GM23338 (cell line): Measurements from ENCODE around the gene ACO2. TPM values are rescaled to one million over a fixed set of nuclear protein-coding genes. Genes with fewer than 3 reads are reported as not detected.

Experiments used
- ATAC-seq: fragments of 200-7000 bp; cut with Tn5 transposase; 3 replicates; pipeline ENCODE4 v1.9.1; 2020
- DNase-seq: peaks from one replicate; pipeline ENCODE4 v3.0.0-alpha.2; 2015; ENCODE audit warnings: low spot score
- H2AFZ ChIP-seq: fragments of 200-600 bp; sonication (generic); 2 replicates; pipeline ENCODE4 v1.8.0; 2016; ENCODE audit warnings: antibody characterized with exemption, mild to moderate bottlenecking, moderate library complexity
- H3F3A ChIP-seq: fragments of 200-600 bp; sonication (generic); replicated peaks from 2 replicates; pipeline ENCODE4 v1.8.0; 2017; ENCODE audit warnings: antibody characterized with exemption, mixed run types, low read depth
- H3K27ac ChIP-seq: fragments of 200-600 bp; sonication (generic); 2 replicates; pipeline ENCODE4 v1.6.1; 2016; ENCODE audit warnings: low read depth
- H3K27me3 ChIP-seq: fragments of 200-600 bp; sonication (generic); 2 replicates; pipeline ENCODE4 v1.8.0; 2016; ENCODE audit warnings: mild to moderate bottlenecking, mixed run types, moderate library complexity; ENCODE audit not compliant: insufficient read depth
- H3K36me3 ChIP-seq: fragments of 200-600 bp; sonication (generic); 2 replicates; pipeline ENCODE4 v1.8.0; 2016; ENCODE audit warnings: mild to moderate bottlenecking; ENCODE audit not compliant: insufficient read depth
- H3K4me1 ChIP-seq: fragments of 200-600 bp; sonication (generic); 2 replicates; pipeline ENCODE4 v1.8.0; 2016; ENCODE audit warnings: mild to moderate bottlenecking, moderate library complexity; ENCODE audit not compliant: insufficient read depth
- H3K4me2 ChIP-seq: fragments of 200-600 bp; sonication (generic); 2 replicates; pipeline ENCODE4 v1.7.1; 2017; ENCODE audit warnings: mixed run types
- H3K4me3 ChIP-seq: fragments of 200-600 bp; sonication (generic); 2 replicates; pipeline ENCODE4 v1.6.1; 2016; ENCODE audit warnings: mixed run types
- H3K79me2 ChIP-seq: fragments of 200-600 bp; sonication (generic); replicated peaks from 2 replicates; pipeline ENCODE4 v1.8.0; 2017; ENCODE audit warnings: mild to moderate bottlenecking; ENCODE audit not compliant: insufficient read depth
- H3K9me2 ChIP-seq: fragments of 200-600 bp; sonication (generic); 2 replicates; pipeline ENCODE4 v1.8.0; 2017; ENCODE audit not compliant: insufficient read depth
- H4K20me1 ChIP-seq: fragments of 200-600 bp; sonication (generic); replicated peaks from 2 replicates; pipeline ENCODE4 v1.8.0; 2017; ENCODE audit warnings: mild to moderate bottlenecking; ENCODE audit not compliant: insufficient read depth
- H3K27ac Mint-ChIP-seq: 2 replicates; pipeline ENCODE4 v1.8.0; 2020; ENCODE audit warnings: inconsistent platforms, mild to moderate bottlenecking, moderate library complexity, mixed read lengths
- H3K27me3 Mint-ChIP-seq: 3 replicates; pipeline ENCODE4 v1.8.0; 2022; ENCODE audit warnings: low read depth, mild to moderate bottlenecking, moderate library complexity, mixed read lengths, inconsistent platforms; ENCODE audit not compliant: insufficient read depth, poor library complexity
- H3K36me3 Mint-ChIP-seq: 3 replicates; pipeline ENCODE4 v1.8.0; 2021; ENCODE audit warnings: low read depth, mild to moderate bottlenecking, inconsistent platforms, moderate library complexity, mixed read lengths
- H3K4me1 Mint-ChIP-seq: 3 replicates; pipeline ENCODE4 v1.8.0; 2020; ENCODE audit warnings: mild to moderate bottlenecking, inconsistent platforms, mixed read lengths
- H3K4me3 Mint-ChIP-seq: 3 replicates; pipeline ENCODE4 v1.8.0; 2021; ENCODE audit warnings: moderate library complexity, mild to moderate bottlenecking, inconsistent platforms, mixed read lengths
- H3K9me3 Mint-ChIP-seq: 3 replicates; pipeline ENCODE4 v1.8.0; 2020; ENCODE audit warnings: moderate library complexity, mild to moderate bottlenecking, inconsistent platforms, mixed read lengths
- EZH2phosphoT487 ChIP-seq: fragments of 200-600 bp; sonication (generic); IDR thresholded peaks from one replicate; pipeline ENCODE4 v1.8.1; 2018; ENCODE audit warnings: antibody characterized with exemption; ENCODE audit not compliant: unreplicated experiment
- JUNB ChIP-seq: IDR thresholded peaks from one replicate; pipeline ENCODE4 v1.6.1; 2016; ENCODE audit warnings: antibody characterized with exemption; ENCODE audit not compliant: unreplicated experiment
- POLR2AphosphoS5 ChIP-seq: IDR thresholded peaks from 2 replicates; pipeline ENCODE4 v1.6.1; 2016; ENCODE audit warnings: antibody characterized with exemption, low read depth
- STAT1 ChIP-seq: IDR thresholded peaks from one replicate; pipeline ENCODE4 v1.6.1; 2016; ENCODE audit warnings: antibody characterized with exemption; ENCODE audit not compliant: unreplicated experiment
- ZNF114 ChIP-seq: fragments of 250-450 bp; sonication (Bioruptor Pico); IDR thresholded peaks from 2 replicates; pipeline ENCODE4 v1.5.0; 2020; ENCODE audit warnings: mild to moderate bottlenecking, moderate library complexity
- ZNF331 ChIP-seq: fragments of 250-450 bp; sonication (Bioruptor Pico); IDR thresholded peaks from 2 replicates; pipeline ENCODE4 v1.5.0; 2020; ENCODE audit warnings: low read depth, mild to moderate bottlenecking, moderate library complexity
- polyA plus RNA-seq: library from polyadenylated mRNA; unstranded; fragments of >200 nt; fragmentation: Nextera tagmentation; extraction: Ambion mirVana; gene quantifications from 2 replicates; pipeline ENCODE4 v1.2.1, GENCODE V29; 2016
- total RNA-seq: library from RNA; depleted of rRNA; stranded (reverse); fragments of >200 nt; shearing (Covaris generic); gene quantifications from 2 replicates; pipeline ENCODE4 v1.2.3, GENCODE V29; 2014
- TF ChIP-seq, protein P1 (sequence below): fragments of 250-450 bp; sonication (Bioruptor Pico); IDR thresholded peaks from 2 replicates; pipeline ENCODE4 v1.5.0; 2020; ENCODE audit warnings: mild to moderate bottlenecking, moderate library complexity
- TF ChIP-seq, protein P2 (sequence below): IDR thresholded peaks from one replicate; pipeline ENCODE4 v1.6.1; 2018; ENCODE audit warnings: antibody characterized with exemption; ENCODE audit not compliant: unreplicated experiment
- TF ChIP-seq, protein P3 (sequence below), 2 experiments: fragments of 200-600 bp in 1 of 2; sonication (generic) in 1 of 2; conservative IDR thresholded peaks; 2 replicates each; pipeline versions ENCODE4 v1.5.1 to v1.6.1; 2016 to 2017; ENCODE audit warnings: antibody characterized with exemption in 2 of 2, low read depth in 2 of 2, mild to moderate bottlenecking in 2 of 2, moderate library complexity in 1 of 2

Gene ACO2
- total and polyA plus RNA-seq, 2 experiments from 2014 or later = 36.2 to 79.7 TPM

DNA sequence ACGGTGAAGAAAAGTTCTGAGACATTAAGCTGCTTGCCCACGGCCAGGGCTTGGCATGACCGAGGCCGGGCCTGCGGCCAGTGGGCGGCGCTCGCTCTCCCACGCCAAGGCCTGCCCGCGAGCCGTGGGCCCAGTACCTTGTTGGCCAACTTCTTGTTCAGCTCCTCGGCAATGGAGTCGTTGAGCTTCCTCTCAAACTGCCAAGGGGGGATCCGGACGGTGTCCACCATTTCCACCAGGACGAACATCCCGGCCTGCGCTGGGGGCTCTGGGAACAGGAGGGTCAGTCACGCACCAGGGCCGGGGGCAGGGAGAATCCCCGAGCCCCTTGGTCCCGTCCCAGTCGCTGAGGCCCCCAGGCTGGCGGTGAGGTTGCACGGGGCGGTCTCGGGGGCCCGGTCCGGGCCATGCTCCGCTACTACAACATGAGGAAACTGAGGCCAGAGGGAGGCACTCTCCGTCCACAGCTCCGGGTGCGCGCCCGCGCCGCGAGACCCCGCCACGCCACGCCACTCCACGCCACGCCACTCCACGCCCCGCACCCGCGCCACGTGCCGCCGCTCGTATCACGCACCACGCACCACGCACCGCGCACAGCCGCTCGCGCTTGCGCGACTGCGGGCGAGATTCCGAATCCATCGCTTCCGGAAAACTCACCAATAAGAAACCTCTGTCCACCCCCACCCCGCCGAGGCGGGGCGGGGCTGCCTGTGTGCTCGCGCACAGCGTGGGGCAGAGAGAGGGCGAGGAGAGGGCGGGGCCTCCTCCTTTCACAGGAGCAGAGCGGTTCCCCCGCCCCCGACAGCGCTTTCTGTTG, 75.1 kb downstream of the ACO2 start, which contains the start of gene POLR3H (continued):
- TF ChIP-seq, protein P1, sequence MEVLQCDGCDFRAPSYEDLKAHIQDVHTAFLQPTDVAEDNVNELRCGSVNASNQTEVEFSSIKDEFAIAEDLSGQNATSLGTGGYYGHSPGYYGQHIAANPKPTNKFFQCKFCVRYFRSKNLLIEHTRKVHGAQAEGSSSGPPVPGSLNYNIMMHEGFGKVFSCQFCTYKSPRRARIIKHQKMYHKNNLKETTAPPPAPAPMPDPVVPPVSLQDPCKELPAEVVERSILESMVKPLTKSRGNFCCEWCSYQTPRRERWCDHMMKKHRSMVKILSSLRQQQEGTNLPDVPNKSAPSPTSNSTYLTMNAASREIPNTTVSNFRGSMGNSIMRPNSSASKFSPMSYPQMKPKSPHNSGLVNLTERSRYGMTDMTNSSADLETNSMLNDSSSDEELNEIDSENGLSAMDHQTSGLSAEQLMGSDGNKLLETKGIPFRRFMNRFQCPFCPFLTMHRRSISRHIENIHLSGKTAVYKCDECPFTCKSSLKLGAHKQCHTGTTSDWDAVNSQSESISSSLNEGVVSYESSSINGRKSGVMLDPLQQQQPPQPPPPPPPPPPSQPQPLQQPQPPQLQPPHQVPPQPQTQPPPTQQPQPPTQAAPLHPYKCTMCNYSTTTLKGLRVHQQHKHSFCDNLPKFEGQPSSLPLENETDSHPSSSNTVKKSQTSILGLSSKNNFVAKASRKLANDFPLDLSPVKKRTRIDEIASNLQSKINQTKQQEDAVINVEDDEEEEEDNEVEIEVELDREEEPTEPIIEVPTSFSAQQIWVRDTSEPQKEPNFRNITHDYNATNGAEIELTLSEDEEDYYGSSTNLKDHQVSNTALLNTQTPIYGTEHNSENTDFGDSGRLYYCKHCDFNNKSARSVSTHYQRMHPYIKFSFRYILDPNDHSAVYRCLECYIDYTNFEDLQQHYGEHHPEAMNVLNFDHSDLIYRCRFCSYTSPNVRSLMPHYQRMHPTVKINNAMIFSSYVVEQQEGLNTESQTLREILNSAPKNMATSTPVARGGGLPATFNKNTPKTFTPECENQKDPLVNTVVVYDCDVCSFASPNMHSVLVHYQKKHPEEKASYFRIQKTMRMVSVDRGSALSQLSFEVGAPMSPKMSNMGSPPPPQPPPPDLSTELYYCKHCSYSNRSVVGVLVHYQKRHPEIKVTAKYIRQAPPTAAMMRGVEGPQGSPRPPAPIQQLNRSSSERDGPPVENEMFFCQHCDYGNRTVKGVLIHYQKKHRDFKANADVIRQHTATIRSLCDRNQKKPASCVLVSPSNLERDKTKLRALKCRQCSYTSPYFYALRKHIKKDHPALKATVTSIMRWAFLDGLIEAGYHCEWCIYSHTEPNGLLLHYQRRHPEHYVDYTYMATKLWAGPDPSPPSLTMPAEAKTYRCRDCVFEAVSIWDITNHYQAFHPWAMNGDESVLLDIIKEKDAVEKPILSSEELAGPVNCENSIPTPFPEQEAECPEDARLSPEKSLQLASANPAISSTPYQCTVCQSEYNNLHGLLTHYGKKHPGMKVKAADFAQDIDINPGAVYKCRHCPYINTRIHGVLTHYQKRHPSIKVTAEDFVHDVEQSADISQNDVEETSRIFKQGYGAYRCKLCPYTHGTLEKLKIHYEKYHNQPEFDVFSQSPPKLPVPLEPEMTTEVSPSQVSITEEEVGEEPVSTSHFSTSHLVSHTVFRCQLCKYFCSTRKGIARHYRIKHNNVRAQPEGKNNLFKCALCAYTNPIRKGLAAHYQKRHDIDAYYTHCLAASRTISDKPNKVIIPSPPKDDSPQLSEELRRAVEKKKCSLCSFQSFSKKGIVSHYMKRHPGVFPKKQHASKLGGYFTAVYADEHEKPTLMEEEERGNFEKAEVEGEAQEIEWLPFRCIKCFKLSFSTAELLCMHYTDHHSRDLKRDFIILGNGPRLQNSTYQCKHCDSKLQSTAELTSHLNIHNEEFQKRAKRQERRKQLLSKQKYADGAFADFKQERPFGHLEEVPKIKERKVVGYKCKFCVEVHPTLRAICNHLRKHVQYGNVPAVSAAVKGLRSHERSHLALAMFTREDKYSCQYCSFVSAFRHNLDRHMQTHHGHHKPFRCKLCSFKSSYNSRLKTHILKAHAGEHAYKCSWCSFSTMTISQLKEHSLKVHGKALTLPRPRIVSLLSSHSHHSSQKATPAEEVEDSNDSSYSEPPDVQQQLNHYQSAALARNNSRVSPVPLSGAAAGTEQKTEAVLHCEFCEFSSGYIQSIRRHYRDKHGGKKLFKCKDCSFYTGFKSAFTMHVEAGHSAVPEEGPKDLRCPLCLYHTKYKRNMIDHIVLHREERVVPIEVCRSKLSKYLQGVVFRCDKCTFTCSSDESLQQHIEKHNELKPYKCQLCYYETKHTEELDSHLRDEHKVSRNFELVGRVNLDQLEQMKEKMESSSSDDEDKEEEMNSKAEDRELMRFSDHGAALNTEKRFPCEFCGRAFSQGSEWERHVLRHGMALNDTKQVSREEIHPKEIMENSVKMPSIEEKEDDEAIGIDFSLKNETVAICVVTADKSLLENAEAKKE = no peak
- peak; percentile 73 for TF ChIP-seq POLR2AphosphoS5
- no peak for TF ChIP-seq ZNF114 (CRISPR knock-in tag)
- TF ChIP-seq STAT1 = no peak
- TF ChIP-seq JUNB = no peak
- no peak for TF ChIP-seq ZNF331 (CRISPR knock-in tag)
- no peak for TF ChIP-seq EZH2phosphoT487

DNA sequence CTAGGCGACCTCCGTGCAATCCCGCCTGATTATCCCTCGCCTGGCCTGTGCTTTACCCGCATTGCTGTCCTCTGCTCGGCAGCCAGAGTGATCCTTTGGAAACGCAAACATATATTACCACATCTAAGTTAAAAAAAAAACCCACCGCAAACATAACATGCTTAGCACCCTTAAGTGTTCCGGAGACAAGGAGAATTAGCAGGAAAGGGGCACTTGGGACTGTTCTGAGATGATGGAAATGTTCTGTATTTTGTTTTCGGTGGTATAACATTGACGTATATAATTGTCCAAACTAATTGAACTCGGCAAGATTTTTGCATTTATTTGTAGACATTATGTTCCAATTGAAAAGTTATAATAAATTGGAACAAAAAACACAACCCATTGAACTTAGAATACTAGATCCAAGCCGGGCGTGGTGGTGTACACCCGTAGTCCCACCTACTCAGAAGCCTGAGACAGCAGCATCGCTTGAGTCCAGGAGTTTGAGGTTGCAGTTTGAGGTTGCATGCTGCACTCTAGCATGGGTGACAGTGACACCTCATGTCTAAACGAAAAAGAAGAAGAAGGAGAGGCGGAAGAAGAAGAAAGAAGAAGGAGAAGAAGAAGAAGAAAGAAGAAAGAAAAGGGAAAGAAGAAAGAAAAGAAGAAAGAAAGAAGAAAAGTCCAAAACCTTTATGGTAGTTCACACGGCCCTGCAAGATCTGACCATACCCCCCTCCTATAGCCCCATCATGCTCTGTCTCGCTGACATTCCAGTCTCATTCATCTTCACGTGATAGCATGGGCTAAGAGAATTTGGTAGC, 76.0 kb downstream of the ACO2 start:
- no peaks in the 10 kb centered on the region for H3K27me3 ChIP-seq
- H3K79me2 ChIP-seq = peaks cover 40% of the 10 kb centered on the region
- no peaks in the 10 kb centered on the region for H3K9me2 ChIP-seq
- peaks cover 4% of the 10 kb centered on the region for H4K20me1 ChIP-seq
- peaks cover 9% of the 10 kb centered on the region for H3K27me3 Mint-ChIP-seq
- H3K4me1 ChIP-seq = peaks cover 7% of the 10 kb centered on the region; the same call in 1 of the 2 replicates
- peak overlapping the region; percentile 3 for H2AFZ ChIP-seq
- peak overlapping the region; percentile 96 for H3K4me3 Mint-ChIP-seq
- no peaks in the 10 kb centered on the region; the same call in 2 of the 3 replicates for H3K9me3 Mint-ChIP-seq
- no peak overlapping the region for H3K27ac ChIP-seq
- H3K27ac Mint-ChIP-seq = no peak overlapping the region
- no peak for DNase-seq
- 0 out of 2 replicates have a peak, but pooled peaks cover 10% of the 10 kb centered on the region for H3F3A ChIP-seq
- H3K36me3 ChIP-seq = no peaks in the 10 kb centered on the region
- peaks cover 21% of the 10 kb centered on the region for H3K4me1 Mint-ChIP-seq
- ATAC-seq = no peak; the same call in 2 of the 3 replicates
- peak overlapping the region; percentile 70 for H3K4me2 ChIP-seq
- peaks cover 12% of the 10 kb centered on the region for H3K36me3 Mint-ChIP-seq
- H3K4me3 ChIP-seq = peak overlapping the region; percentile 78
- TF ChIP-seq, protein P2, sequence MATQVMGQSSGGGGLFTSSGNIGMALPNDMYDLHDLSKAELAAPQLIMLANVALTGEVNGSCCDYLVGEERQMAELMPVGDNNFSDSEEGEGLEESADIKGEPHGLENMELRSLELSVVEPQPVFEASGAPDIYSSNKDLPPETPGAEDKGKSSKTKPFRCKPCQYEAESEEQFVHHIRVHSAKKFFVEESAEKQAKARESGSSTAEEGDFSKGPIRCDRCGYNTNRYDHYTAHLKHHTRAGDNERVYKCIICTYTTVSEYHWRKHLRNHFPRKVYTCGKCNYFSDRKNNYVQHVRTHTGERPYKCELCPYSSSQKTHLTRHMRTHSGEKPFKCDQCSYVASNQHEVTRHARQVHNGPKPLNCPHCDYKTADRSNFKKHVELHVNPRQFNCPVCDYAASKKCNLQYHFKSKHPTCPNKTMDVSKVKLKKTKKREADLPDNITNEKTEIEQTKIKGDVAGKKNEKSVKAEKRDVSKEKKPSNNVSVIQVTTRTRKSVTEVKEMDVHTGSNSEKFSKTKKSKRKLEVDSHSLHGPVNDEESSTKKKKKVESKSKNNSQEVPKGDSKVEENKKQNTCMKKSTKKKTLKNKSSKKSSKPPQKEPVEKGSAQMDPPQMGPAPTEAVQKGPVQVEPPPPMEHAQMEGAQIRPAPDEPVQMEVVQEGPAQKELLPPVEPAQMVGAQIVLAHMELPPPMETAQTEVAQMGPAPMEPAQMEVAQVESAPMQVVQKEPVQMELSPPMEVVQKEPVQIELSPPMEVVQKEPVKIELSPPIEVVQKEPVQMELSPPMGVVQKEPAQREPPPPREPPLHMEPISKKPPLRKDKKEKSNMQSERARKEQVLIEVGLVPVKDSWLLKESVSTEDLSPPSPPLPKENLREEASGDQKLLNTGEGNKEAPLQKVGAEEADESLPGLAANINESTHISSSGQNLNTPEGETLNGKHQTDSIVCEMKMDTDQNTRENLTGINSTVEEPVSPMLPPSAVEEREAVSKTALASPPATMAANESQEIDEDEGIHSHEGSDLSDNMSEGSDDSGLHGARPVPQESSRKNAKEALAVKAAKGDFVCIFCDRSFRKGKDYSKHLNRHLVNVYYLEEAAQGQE = no peak
- TF ChIP-seq, protein P3, sequence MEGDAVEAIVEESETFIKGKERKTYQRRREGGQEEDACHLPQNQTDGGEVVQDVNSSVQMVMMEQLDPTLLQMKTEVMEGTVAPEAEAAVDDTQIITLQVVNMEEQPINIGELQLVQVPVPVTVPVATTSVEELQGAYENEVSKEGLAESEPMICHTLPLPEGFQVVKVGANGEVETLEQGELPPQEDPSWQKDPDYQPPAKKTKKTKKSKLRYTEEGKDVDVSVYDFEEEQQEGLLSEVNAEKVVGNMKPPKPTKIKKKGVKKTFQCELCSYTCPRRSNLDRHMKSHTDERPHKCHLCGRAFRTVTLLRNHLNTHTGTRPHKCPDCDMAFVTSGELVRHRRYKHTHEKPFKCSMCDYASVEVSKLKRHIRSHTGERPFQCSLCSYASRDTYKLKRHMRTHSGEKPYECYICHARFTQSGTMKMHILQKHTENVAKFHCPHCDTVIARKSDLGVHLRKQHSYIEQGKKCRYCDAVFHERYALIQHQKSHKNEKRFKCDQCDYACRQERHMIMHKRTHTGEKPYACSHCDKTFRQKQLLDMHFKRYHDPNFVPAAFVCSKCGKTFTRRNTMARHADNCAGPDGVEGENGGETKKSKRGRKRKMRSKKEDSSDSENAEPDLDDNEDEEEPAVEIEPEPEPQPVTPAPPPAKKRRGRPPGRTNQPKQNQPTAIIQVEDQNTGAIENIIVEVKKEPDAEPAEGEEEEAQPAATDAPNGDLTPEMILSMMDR (conservative IDR thresholded peaks at IDR 0.05; ENCODE audit: low read depth in 2 of 2) = no peak
